ENCODE measurements around the gene KIAA1958.

- no peak for TF ChIP-seq CTCF (IDR thresholded peaks at IDR 0.05)
- no peak for TF ChIP-seq POLR2A (IDR thresholded peaks at IDR 0.05)
- TF ChIP-seq EP300 (IDR thresholded peaks at IDR 0.05), result no peak
These were observed 184.5 kb downstream of the KIAA1958 start for GRCh38 chr9:112670991-112671625.
